ENCODE results near the gene TRIM4.
A peak's percentile ranks its signal among the peaks of the same experiment; 100 is the strongest.

- peak; percentile 56; the same call in 1 of the 2 replicates for TF ChIP-seq POLR2AphosphoS5 (IDR thresholded peaks at IDR 0.05; ENCODE audit: borderline replicate concordance, low read depth, low read length)
- no peak for TF ChIP-seq EZH2 (IDR thresholded peaks at IDR 0.05)
- no peak for TF ChIP-seq FOXP2 (optimal IDR thresholded peaks at IDR 0.05; ENCODE audit: control extremely low read depth, extremely low read length, insufficient read depth)
Observed at GRCh38 chr7:99928188-99928587, 8.9 kb upstream of the TRIM4 start.
